Loucy (cell line): ENCODE results near the gene DCD.

Experiments used
- H2AFZ ChIP-seq: fragments of 200-600 bp; sonication (generic); 2 replicates; pipeline ENCODE4 v1.6.0; 2016; ENCODE audit warnings: antibody characterized with exemption, mild to moderate bottlenecking, low read length, moderate library complexity
- H3F3A ChIP-seq: fragments of 200-600 bp; 2 replicates; pipeline ENCODE4 v1.6.0; 2016; ENCODE audit warnings: antibody characterized with exemption, low read depth, mild to moderate bottlenecking
- H3K27me3 ChIP-seq: fragments of 200-600 bp; sonication (generic); 2 replicates; pipeline ENCODE4 v1.6.1; 2014; ENCODE audit warnings: low read length, mild to moderate bottlenecking; ENCODE audit not compliant: insufficient read depth, poor library complexity, severe bottlenecking
- H3K36me3 ChIP-seq: fragments of 200-600 bp; sonication (generic); 2 replicates; pipeline ENCODE4 v1.6.1; 2016; ENCODE audit warnings: low read length; ENCODE audit not compliant: insufficient read depth
- H3K4me1 ChIP-seq: fragments of 200-600 bp; sonication (generic); 2 replicates; pipeline ENCODE4 v1.5.1; 2014; ENCODE audit warnings: low read length, mild to moderate bottlenecking; ENCODE audit not compliant: insufficient read depth, poor library complexity, severe bottlenecking
- H3K4me2 ChIP-seq: fragments of 200-600 bp; sonication (generic); 2 replicates; pipeline ENCODE4 v1.6.0; 2014; ENCODE audit warnings: antibody characterized with exemption, low read length, low read depth, mild to moderate bottlenecking; ENCODE audit not compliant: poor library complexity, severe bottlenecking
- H3K4me3 ChIP-seq: fragments of 200-600 bp; sonication (generic); 2 replicates; pipeline ENCODE4 v1.5.1; 2014; ENCODE audit warnings: low read length, mild to moderate bottlenecking, mixed read lengths; ENCODE audit not compliant: poor library complexity, severe bottlenecking
- H3K79me2 ChIP-seq: fragments of 200-600 bp; sonication (generic); 2 replicates; pipeline ENCODE4 v1.6.1; 2014; ENCODE audit warnings: low read length; ENCODE audit not compliant: insufficient read depth
- H3K9ac ChIP-seq: fragments of 200-600 bp; sonication (generic); 2 replicates; pipeline ENCODE4 v1.6.0; 2014; ENCODE audit warnings: mild to moderate bottlenecking, low read depth, low read length, moderate library complexity; ENCODE audit not compliant: poor library complexity, severe bottlenecking
- H3K9me2 ChIP-seq: fragments of 200-600 bp; sonication (generic); replicated peaks from 2 replicates; pipeline ENCODE4 v1.6.1; 2016; ENCODE audit warnings: low read depth, low read length, mixed read lengths
- H3K9me3 ChIP-seq: fragments of 200-600 bp; sonication (generic); 2 replicates; pipeline ENCODE4 v1.6.1; 2014; ENCODE audit warnings: mild to moderate bottlenecking, antibody characterized with exemption, low read length, low read depth; ENCODE audit not compliant: insufficient read depth
- H4K20me1 ChIP-seq: fragments of 200-600 bp; sonication (generic); 2 replicates; pipeline ENCODE4 v1.6.0; 2014; ENCODE audit warnings: antibody characterized with exemption, low read length, mild to moderate bottlenecking; ENCODE audit not compliant: insufficient read depth, poor library complexity, severe bottlenecking
- EZH2phosphoT487 ChIP-seq: fragments of 200-600 bp; IDR thresholded peaks from 2 replicates; pipeline ENCODE4 v1.6.1; 2018; ENCODE audit warnings: antibody characterized with exemption, mild to moderate bottlenecking, moderate library complexity, borderline replicate concordance
- TF ChIP-seq, protein P1 (sequence below): fragments of 200-600 bp; sonication (generic); conservative IDR thresholded peaks from 2 replicates; pipeline ENCODE4 v1.5.1; 2014; ENCODE audit warnings: mild to moderate bottlenecking, antibody characterized with exemption, low read length

DCD gene, protein sequence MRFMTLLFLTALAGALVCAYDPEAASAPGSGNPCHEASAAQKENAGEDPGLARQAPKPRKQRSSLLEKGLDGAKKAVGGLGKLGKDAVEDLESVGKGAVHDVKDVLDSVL

DNA sequence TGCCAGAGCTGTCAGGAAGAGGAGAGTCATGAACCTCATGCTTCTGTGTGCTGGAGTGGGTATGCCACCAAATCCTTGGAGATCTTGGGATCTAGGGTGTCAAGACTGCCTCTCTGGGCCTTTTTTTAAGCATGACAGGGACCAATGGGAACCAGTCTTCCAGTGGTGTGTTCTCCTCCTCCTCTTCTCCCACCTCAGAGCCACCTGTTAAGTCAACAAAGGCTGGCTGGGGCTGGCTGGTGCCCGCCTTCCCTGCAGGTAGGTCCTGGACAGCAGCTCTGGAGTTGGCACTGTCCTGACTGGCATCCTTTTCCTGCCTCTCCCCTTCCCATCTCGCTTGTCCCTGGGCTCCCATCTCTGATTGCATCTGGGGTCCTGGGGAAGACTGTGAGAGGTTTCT lies at the start of gene DCD:
DCD (minus strand) TSS at position 101 of the 400 bp plus-strand sequence; CDS start at position 39, 62 bp downstream.
- no peak within 1 kb of the TSS for H2AFZ ChIP-seq
- peaks cover 3% of the 10 kb centered on the region for H3K27me3 ChIP-seq
- TF ChIP-seq, protein P1, sequence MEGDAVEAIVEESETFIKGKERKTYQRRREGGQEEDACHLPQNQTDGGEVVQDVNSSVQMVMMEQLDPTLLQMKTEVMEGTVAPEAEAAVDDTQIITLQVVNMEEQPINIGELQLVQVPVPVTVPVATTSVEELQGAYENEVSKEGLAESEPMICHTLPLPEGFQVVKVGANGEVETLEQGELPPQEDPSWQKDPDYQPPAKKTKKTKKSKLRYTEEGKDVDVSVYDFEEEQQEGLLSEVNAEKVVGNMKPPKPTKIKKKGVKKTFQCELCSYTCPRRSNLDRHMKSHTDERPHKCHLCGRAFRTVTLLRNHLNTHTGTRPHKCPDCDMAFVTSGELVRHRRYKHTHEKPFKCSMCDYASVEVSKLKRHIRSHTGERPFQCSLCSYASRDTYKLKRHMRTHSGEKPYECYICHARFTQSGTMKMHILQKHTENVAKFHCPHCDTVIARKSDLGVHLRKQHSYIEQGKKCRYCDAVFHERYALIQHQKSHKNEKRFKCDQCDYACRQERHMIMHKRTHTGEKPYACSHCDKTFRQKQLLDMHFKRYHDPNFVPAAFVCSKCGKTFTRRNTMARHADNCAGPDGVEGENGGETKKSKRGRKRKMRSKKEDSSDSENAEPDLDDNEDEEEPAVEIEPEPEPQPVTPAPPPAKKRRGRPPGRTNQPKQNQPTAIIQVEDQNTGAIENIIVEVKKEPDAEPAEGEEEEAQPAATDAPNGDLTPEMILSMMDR, result no peak
- no peak for TF ChIP-seq EZH2phosphoT487
- H3K4me1 ChIP-seq, result no peaks in the 10 kb centered on the region
- no peaks in the 10 kb centered on the region for H4K20me1 ChIP-seq
- H3K9me3 ChIP-seq, result no peaks in the 10 kb centered on the region
- H3K4me3 ChIP-seq, result no peak within 1 kb of the TSS
- no peaks in the 10 kb centered on the region for H3K36me3 ChIP-seq
- H3K9ac ChIP-seq, result no peak within 1 kb of the TSS
- no peaks in the 10 kb centered on the region for H3K79me2 ChIP-seq
- no peaks in the 10 kb centered on the region for H3K9me2 ChIP-seq
- H3F3A ChIP-seq, result no peaks in the 10 kb centered on the region
- H3K4me2 ChIP-seq, result no peak within 1 kb of the TSS

DNA sequence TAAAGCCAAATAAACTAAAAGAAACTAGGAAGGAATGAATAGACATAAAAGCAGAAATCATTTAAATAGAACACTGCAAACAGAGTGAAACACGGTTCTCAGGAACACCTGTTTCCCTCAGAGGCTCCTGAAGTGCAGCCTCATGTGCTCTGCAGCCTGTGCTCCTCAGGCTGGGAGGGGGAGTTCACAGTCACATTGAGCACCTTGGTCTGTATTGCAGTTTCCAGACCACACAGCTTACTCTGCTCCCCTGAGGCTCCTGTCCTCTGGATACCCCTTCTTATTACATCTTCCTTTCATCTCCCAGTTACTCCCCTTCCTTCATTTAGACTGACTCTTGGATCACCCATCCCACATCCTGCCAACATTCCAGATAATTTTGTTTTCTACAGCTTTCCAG lies 49.7 kb upstream of the DCD start:
- H4K20me1 ChIP-seq, result no peaks in the 10 kb centered on the region
- no peaks in the 10 kb centered on the region for H3K4me1 ChIP-seq
- TF ChIP-seq, protein P1, result no peak
- TF ChIP-seq EZH2phosphoT487, result no peak
- no peaks in the 10 kb centered on the region for H3K9me3 ChIP-seq
- no peaks in the 10 kb centered on the region for H3K79me2 ChIP-seq
- no peak overlapping the region for H2AFZ ChIP-seq
- H3K27me3 ChIP-seq, result no peaks in the 10 kb centered on the region
- no peak overlapping the region for H3K4me3 ChIP-seq
- H3F3A ChIP-seq, result no peaks in the 10 kb centered on the region
- no peaks in the 10 kb centered on the region for H3K9me2 ChIP-seq
- no peak overlapping the region for H3K9ac ChIP-seq
- no peak overlapping the region for H3K4me2 ChIP-seq
- no peaks in the 10 kb centered on the region for H3K36me3 ChIP-seq

DNA sequence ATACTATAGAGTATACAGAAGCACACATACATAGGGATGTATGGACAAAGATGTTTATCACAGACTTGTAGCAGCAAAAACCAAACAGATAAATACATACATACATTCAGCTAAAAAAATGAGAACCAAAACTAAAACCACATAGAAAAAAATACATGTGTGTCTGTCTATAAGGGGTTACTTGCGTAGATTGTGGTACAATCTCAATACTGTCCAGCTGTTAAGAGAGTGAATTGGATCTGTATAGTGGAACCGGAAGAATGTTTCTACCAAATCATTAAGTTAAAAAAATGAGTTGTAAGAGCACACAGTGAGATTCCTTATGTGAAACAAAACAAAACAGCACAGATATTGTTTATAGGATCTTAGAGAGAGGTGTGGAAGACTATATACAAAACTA lies 44.2 kb upstream of the DCD start:
- no peak overlapping the region for H3K4me3 ChIP-seq
- H3K9me3 ChIP-seq, result no peaks in the 10 kb centered on the region
- H3K27me3 ChIP-seq, result no peaks in the 10 kb centered on the region
- TF ChIP-seq, protein P1, result no peak
- no peak for TF ChIP-seq EZH2phosphoT487
- H3K4me2 ChIP-seq, result no peak overlapping the region
- H3K36me3 ChIP-seq, result no peaks in the 10 kb centered on the region
- H3K4me1 ChIP-seq, result no peaks in the 10 kb centered on the region
- H3K9ac ChIP-seq, result no peak overlapping the region
- no peaks in the 10 kb centered on the region for H3K79me2 ChIP-seq
- no peaks in the 10 kb centered on the region for H3F3A ChIP-seq
- no peaks in the 10 kb centered on the region for H4K20me1 ChIP-seq
- H3K9me2 ChIP-seq, result no peaks in the 10 kb centered on the region
- H2AFZ ChIP-seq, result no peak overlapping the region
